A549 (cell line): ENCODE measurements around the gene TMEM41B. TPM values are rescaled to one million over a fixed set of nuclear protein-coding genes. Genes with fewer than 3 reads are reported as not detected.
A peak's percentile ranks its signal among the peaks of the same experiment; 100 is the strongest.
"Not testable (repeated sequence)": the region's sequence is repeated elsewhere in the genome, so short reads cannot be mapped to it uniquely, and the experiment has no call there.

Experiments used
- ATAC-seq, 2 experiments: fragments of 200-7000 bp in 1 of 2; fragments of >200 bp in 1 of 2; cut with Nextera tagmentation in 1 of 2; cut with Tn5 transposase in 1 of 2; 3 replicates each; pipeline versions ENCODE4 v1.8.0 to v1.9.1; 2018 to 2020; ENCODE audit warnings: mild to moderate bottlenecking in 1 of 2, moderate library complexity in 1 of 2
- CTCF ChIA-PET: fragments of 300-600 bp; sonication (Branson Sonifier 250); formaldehyde crosslinking; extraction: SDS; loops from one replicate; lab custom pipeline; 2021; ENCODE audit warnings: antibody characterized with exemption, inconsistent platforms; lab: Yijun Ruan, JAX
- POLR2A ChIA-PET: fragments of 350-600 bp; formaldehyde crosslinking; extraction: SDS; loops from one replicate; lab custom pipeline; 2021; ENCODE audit warnings: antibody characterized with exemption, inconsistent platforms; lab: Yijun Ruan, JAX
- DNase-seq, 2 experiments: peaks; one replicate each; pipeline versions ENCODE4 v3.0.0 to v3.0.0-alpha.2; 2011 to 2016; ENCODE audit warnings: low read depth in 1 of 2, low spot score in 1 of 2
- FAIRE-seq: peaks from 2 replicates; lab custom pipeline; 2011; peaks lifted over from hg19 to GRCh38; lab: Jason Lieb, UNC
- H3K27ac ChIP-seq, 2 experiments: fragments of >200 bp; sonication (Bioruptor Twin); formaldehyde crosslinking; 3 replicates each; pipeline ENCODE4 v1.5.1; 2016 to 2017
- H3K4me1 ChIP-seq: fragments of >200 bp; sonication (Bioruptor Twin); formaldehyde crosslinking; 3 replicates; pipeline ENCODE4 v1.6.1; 2016
- H3K4me2 ChIP-seq: fragments of >200 bp; sonication (Bioruptor Twin); formaldehyde crosslinking; 3 replicates; pipeline ENCODE4 v1.6.1; 2016
- H3K4me3 ChIP-seq: fragments of >200 bp; sonication (Bioruptor Twin); formaldehyde crosslinking; 3 replicates; pipeline ENCODE4 v1.5.1; 2016
- H3K9me3 ChIP-seq: fragments of >200 bp; sonication (Bioruptor Twin); formaldehyde crosslinking; 3 replicates; pipeline ENCODE4 v1.6.1; 2016
- CBX2 ChIP-seq: fragments of 200-600 bp; sonication (generic); IDR thresholded peaks from 2 replicates; pipeline ENCODE4 v1.6.1; 2016; ENCODE audit warnings: low read depth, mild to moderate bottlenecking, borderline replicate concordance
- EHF ChIP-seq: fragments of 250-450 bp; sonication (Bioruptor Pico); IDR thresholded peaks from 2 replicates; pipeline ENCODE4 v1.5.0; 2020; ENCODE audit warnings: mild to moderate bottlenecking
- FOSB ChIP-seq: fragments of 250-450 bp; sonication (Bioruptor Pico); IDR thresholded peaks from 2 replicates; pipeline ENCODE4 v1.5.0; 2020; ENCODE audit warnings: mild to moderate bottlenecking, moderate library complexity
- FOSL2 ChIP-seq, 2 experiments: fragments of 450-650 bp in 1 of 2; fragments of >200 bp in 1 of 2; sonication (Bioruptor Twin) in 1 of 2; formaldehyde crosslinking; IDR thresholded peaks; 2 replicates each; pipeline versions ENCODE4 v1.5.0 to v1.6.1; 2016 to 2020; ENCODE audit warnings: mild to moderate bottlenecking in 1 of 2, moderate library complexity in 1 of 2
- FOXS1 ChIP-seq: fragments of 250-450 bp; sonication (Bioruptor Pico); IDR thresholded peaks from 2 replicates; pipeline ENCODE4 v1.5.0; 2020; ENCODE audit warnings: mild to moderate bottlenecking, moderate library complexity
- HEYL ChIP-seq: fragments of 250-450 bp; sonication (Bioruptor Pico); IDR thresholded peaks from 2 replicates; pipeline ENCODE4 v1.8.0; 2021; ENCODE audit warnings: mild to moderate bottlenecking, moderate library complexity
- HMGXB4 ChIP-seq: fragments of 250-450 bp; sonication (Bioruptor Pico); IDR thresholded peaks from 2 replicates; pipeline ENCODE4 v1.5.0; 2021; ENCODE audit warnings: mild to moderate bottlenecking, moderate library complexity, borderline replicate concordance
- HOXA7 ChIP-seq: fragments of 250-450 bp; sonication (Bioruptor Pico); IDR thresholded peaks from 2 replicates; pipeline ENCODE4 v1.5.0; 2020; ENCODE audit warnings: mild to moderate bottlenecking, moderate library complexity
- HOXB13 ChIP-seq: fragments of 250-450 bp; sonication (Bioruptor Pico); IDR thresholded peaks from 2 replicates; pipeline ENCODE4 v1.5.0; 2020; ENCODE audit warnings: low read depth, mild to moderate bottlenecking, moderate library complexity
- HOXB5 ChIP-seq: fragments of 250-450 bp; sonication (Bioruptor Pico); IDR thresholded peaks from 2 replicates; pipeline ENCODE4 v1.5.0; 2020; ENCODE audit warnings: mild to moderate bottlenecking, moderate library complexity
- KDM1A ChIP-seq: fragments of 200-600 bp; sonication (generic); IDR thresholded peaks from 2 replicates; pipeline ENCODE4 v1.6.1; 2016; ENCODE audit warnings: low read depth, mild to moderate bottlenecking
- NPAS2 ChIP-seq: fragments of 250-450 bp; sonication (Bioruptor Pico); IDR thresholded peaks from 2 replicates; pipeline ENCODE4 v1.8.0; 2022; ENCODE audit warnings: mild to moderate bottlenecking, moderate library complexity, borderline replicate concordance
- RARB ChIP-seq: fragments of 250-450 bp; sonication (Bioruptor Pico); IDR thresholded peaks from 2 replicates; pipeline ENCODE4 v1.8.0; 2021; ENCODE audit warnings: mild to moderate bottlenecking, moderate library complexity
- TFCP2L1 ChIP-seq: fragments of 250-450 bp; sonication (Bioruptor Pico); IDR thresholded peaks from 2 replicates; pipeline ENCODE4 v1.5.0; 2021; ENCODE audit warnings: mild to moderate bottlenecking
- TP53 ChIP-seq: fragments of 250-450 bp; sonication (Bioruptor Pico); IDR thresholded peaks from 2 replicates; pipeline ENCODE4 v1.5.0; 2021; ENCODE audit warnings: mild to moderate bottlenecking, moderate library complexity
- ZNF302 ChIP-seq: fragments of 250-450 bp; sonication (Bioruptor Pico); IDR thresholded peaks from 2 replicates; pipeline ENCODE4 v1.9.0; 2021; ENCODE audit warnings: inconsistent platforms, mild to moderate bottlenecking, moderate library complexity
- ZSCAN20 ChIP-seq: fragments of 250-450 bp; sonication (Bioruptor Pico); IDR thresholded peaks from 2 replicates; pipeline ENCODE4 v1.8.0; 2022; ENCODE audit warnings: mild to moderate bottlenecking, moderate library complexity
- WGBS: methylation state at CpG from one replicate; pipeline ENCODE4 v1.1.6; 2017; ENCODE audit errors: missing lambda C conversion rate; 5-methylcytosine and 5-hydroxymethylcytosine counted together
- polyA plus RNA-seq, 4 experiments: library from polyadenylated mRNA; depleted of rRNA in 3 of 4; stranded (reverse); fragments of >200 nt; fragmentation: RNase III in 1 of 4; extraction: RNeasy Plus Mini Kit Qiagen cat#74134 plus additional on column Dnase treatment in 1 of 4; gene quantifications; 2 replicates in 3 of 4; 3 replicates in 1 of 4; pipeline ENCODE4 v1.2.3, GENCODE V29; 2011 to 2017
- TF ChIP-seq, protein P1 (sequence below): fragments of 250-450 bp; sonication (Bioruptor Pico); IDR thresholded peaks from 2 replicates; pipeline ENCODE4 v1.5.0; 2020; ENCODE audit warnings: low read depth, mild to moderate bottlenecking, moderate library complexity
- TF ChIP-seq, protein P2 (sequence below): IDR thresholded peaks from 2 replicates; pipeline ENCODE4 v1.6.1; 2012

The TMEM41B gene
- polyA plus RNA-seq, 2 of the 4 experiments (the other 2 are of a cell fraction) = 51.6 to 71.4 TPM

DNA sequence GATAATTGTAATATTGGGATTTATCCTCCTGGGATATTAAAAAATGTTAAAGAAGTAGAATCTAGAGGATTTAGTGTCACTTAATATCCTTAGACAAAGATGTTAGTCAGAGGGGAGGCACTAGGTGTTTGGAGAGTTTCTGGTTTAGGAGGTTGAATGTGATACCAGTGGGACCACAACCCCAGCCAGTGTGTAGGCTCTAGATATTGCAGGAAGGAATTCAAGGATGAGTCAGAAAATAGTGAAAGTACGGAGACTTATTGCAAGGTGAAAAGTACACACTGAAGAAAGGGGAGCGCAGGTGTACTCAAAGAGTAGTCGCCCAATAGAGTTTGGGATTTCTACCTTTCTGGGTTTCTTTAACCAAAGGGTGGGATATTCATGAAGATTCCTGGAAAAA lies 5.7 kb upstream of the TMEM41B start (continued):
- TF ChIP-seq KDM1A = no peak
- no peak for TF ChIP-seq CBX2

DNA sequence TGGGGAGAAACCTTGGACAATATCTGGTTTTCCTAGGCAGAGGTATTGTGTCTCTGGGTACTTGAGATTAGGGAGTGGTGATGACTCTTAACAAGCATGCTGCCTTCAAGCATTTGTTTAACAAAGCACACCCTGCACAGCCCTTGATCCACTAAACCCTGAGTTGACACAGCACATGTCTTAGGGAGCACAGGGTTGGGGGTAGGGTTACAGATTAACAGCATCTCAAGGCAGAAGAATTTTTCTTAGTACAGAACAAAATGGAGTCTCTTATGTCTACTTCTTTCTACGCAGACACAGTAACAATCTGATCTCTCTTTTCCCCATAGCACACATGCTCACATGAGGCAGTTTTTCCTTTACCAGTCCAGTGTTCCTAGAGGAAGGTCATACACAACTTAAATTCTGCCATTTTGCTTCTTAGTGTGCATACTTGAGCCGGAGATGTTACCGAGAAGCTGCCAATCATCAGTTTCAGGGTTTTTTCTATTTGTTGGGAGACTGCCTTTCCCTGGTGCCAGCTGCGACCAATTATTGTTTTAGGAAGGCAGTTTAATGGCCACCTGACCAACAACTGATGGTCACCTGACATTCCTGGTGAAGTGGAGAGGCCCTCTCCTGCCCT lies 5.1 kb upstream of the TMEM41B start:
- ATAC-seq = peak; percentile 4 to 9; a peak in 2 of 6 replicates
- POLR2A ChIA-PET; H3K9me3 ChIP-seq; TF ChIP-seq FOSL2 (IDR thresholded peaks at IDR 0.05): not testable (repeated sequence)
- peaks cover 35% of the 10 kb centered on the region for H3K4me1 ChIP-seq
- TF ChIP-seq FOSL2 (CRISPR knock-in tag; IDR thresholded peaks at IDR 0.05) (peak; percentile 48), RARB (peak; percentile 91), ZNF302 (CRISPR knock-in tag) (peak; percentile 100), HOXB5 (CRISPR knock-in tag) (peak; percentile 99), FOXS1 (CRISPR knock-in tag) (peak; percentile 99), EHF (CRISPR knock-in tag) (peak; percentile 100), FOSB (peak; percentile 96), HOXB13 (CRISPR knock-in tag) (peak; percentile 100), TFCP2L1 (CRISPR knock-in tag) (peak; percentile 82; the same call in 1 of the 2 replicates), HMGXB4 (peak; percentile 86; the same call in 1 of the 2 replicates), HOXA7 (peak; percentile 92), ZSCAN20 (CRISPR knock-in tag) (peak; percentile 99), HEYL (CRISPR knock-in tag) (peak; percentile 99), TP53 (CRISPR knock-in tag) (peak; percentile 85), NPAS2 (CRISPR knock-in tag) (peak; percentile 87)
- TF ChIP-seq, protein P1, sequence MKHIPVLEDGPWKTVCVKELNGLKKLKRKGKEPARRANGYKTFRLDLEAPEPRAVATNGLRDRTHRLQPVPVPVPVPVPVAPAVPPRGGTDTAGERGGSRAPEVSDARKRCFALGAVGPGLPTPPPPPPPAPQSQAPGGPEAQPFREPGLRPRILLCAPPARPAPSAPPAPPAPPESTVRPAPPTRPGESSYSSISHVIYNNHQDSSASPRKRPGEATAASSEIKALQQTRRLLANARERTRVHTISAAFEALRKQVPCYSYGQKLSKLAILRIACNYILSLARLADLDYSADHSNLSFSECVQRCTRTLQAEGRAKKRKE (CRISPR knock-in tag) = peak; percentile 98
- TF ChIP-seq, protein P2, sequence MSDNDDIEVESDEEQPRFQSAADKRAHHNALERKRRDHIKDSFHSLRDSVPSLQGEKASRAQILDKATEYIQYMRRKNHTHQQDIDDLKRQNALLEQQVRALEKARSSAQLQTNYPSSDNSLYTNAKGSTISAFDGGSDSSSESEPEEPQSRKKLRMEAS = 0 out of 2 replicates have a peak, but pooled peaks have one; percentile 47
- TF ChIP-seq, all 56 proteins: peak for 17; not testable (repeated sequence) for 39
- Histone ChIP-seq H3K27ac (peak overlapping the region; percentile 56 to 66), H3K4me2 (peak overlapping the region; percentile 71)
- H3K4me3 ChIP-seq, FAIRE-seq, CTCF ChIA-PET: not testable (repeated sequence)
- WGBS = 85% methylated on average over 4 of the region's 4 CpGs
- DNase-seq = peak in 1 of 2 experiments; percentile 83

DNA sequence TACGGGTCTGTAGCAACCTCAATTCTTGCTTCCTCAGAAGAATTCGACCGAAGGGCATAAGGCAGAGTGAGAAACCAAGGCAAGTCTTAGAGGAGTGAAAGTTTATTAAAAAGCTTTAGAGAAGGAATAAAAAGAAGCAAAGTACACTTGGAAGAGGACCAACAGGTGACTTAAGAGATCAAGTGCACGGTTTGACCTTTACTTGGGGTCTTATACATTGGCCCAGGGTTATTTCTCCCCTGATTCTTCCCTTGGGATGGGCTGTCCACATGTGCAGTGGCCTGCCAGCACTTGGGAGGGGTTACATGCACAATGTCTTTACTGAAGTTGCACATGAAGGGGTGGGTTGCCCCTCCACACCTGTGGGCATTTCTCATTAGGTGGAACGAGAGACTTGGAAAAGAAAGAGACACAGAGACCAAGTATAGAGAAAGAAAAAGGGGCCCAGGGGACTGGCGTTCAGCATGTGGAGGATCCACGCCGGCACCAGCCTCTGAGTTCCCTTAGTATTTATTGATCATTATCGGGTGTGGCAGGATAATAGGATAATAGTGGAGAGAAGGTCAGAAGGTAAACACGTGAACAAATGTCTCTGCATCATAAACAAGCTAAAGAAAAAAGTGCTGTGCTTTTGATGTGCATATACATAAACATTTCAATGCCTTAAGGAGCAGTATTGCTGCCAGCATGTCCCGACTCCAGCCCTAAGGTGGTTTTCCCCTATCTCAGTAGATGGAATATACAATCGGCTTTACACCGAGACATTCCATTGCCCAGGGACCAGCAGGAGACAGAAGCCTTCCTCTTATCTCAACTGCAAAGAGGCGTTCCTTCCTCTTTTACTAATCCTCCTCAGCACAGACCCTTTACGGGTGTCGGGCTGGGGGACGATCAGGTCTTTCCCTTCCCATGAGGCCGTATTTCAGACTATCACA lies 4.3 kb upstream of the TMEM41B start:
- DNase-seq, H3K4me3 ChIP-seq, FAIRE-seq, ATAC-seq, H3K9me3 ChIP-seq, POLR2A ChIA-PET: not testable (repeated sequence)
- peaks cover 35% of the 10 kb centered on the region for H3K4me1 ChIP-seq
- TF ChIP-seq, protein P2 = 0 out of 2 replicates have a peak, but pooled peaks have one; percentile 3
- peak; percentile 54; the same call in 1 of the 2 replicates for TF ChIP-seq ZNF302 (CRISPR knock-in tag)
- CTCF ChIA-PET = interaction anchor here (0.6 kb wide), 1 partner anchor 18 kb away, joined by 4 read pairs; no protein-coding TSS in a partner anchor
- peak overlapping the region; percentile 71 for H3K4me2 ChIP-seq
- WGBS = 30% methylated on average over 18 of the region's 18 CpGs
- peak overlapping the region; percentile 56 to 66 for H3K27ac ChIP-seq
